Embryonic facial prominence (tissue), 1 donor: ENCODE results near the gene LRP1B.
"Not testable (repeated sequence)": the region's sequence is repeated elsewhere in the genome, so short reads cannot be mapped to it uniquely, and the experiment has no call there.

Source experiments
- DNase-seq: peaks from one replicate; pipeline ENCODE4 v3.0.0-alpha.2; 2016; ENCODE audit errors: extremely low spot score

Gene LRP1B

GRCh38 chr2:141316606-141317005 is 814.2 kb downstream of the LRP1B start:
- no peak for DNase-seq

GRCh38 chr2:141316103-141316502 is 814.7 kb downstream of the LRP1B start:
- no peak for DNase-seq

GRCh38 chr2:141313972-141314371 is 816.8 kb downstream of the LRP1B start:
- DNase-seq: no peak

- DNase-seq: no peak
Measured at GRCh38 chr2:141311430-141311829, 819.4 kb downstream of the LRP1B start.

GRCh38 chr2:141306368-141306767 is 824.4 kb downstream of the LRP1B start:
- no peak for DNase-seq

- no peak for DNase-seq
Measured at GRCh38 chr2:141301551-141301950, 829.3 kb downstream of the LRP1B start.

- no peak for DNase-seq
Measured at GRCh38 chr2:141280037-141280436, 850.8 kb downstream of the LRP1B start.

- no peak for DNase-seq
Measured at GRCh38 chr2:141271346-141271745, 859.5 kb downstream of the LRP1B start.

GRCh38 chr2:141264848-141265247 is 866.0 kb downstream of the LRP1B start:
- DNase-seq: no peak

GRCh38 chr2:141260911-141261310 is 869.9 kb downstream of the LRP1B start:
- no peak for DNase-seq

GRCh38 chr2:141259683-141260082 is 871.1 kb downstream of the LRP1B start:
- DNase-seq: no peak

- DNase-seq: no peak
Measured at GRCh38 chr2:141242008-141242407, 888.8 kb downstream of the LRP1B start.

GRCh38 chr2:141226560-141226959 is 904.3 kb downstream of the LRP1B start:
- no peak for DNase-seq

GRCh38 chr2:141207036-141207385 is 923.8 kb downstream of the LRP1B start:
- DNase-seq: no peak

- no peak for DNase-seq
Measured at GRCh38 chr2:141201016-141201565, 929.7 kb downstream of the LRP1B start.

GRCh38 chr2:141200191-141200590 is 930.6 kb downstream of the LRP1B start:
- DNase-seq: no peak

GRCh38 chr2:141199711-141200110 is 931.1 kb downstream of the LRP1B start:
- DNase-seq: no peak

GRCh38 chr2:141195087-141195486 is 935.7 kb downstream of the LRP1B start:
- no peak for DNase-seq

- DNase-seq: no peak
Measured at GRCh38 chr2:141187075-141187439, 943.8 kb downstream of the LRP1B start.

GRCh38 chr2:141186413-141187074 is 944.3 kb downstream of the LRP1B start:
- no peak for DNase-seq

- no peak for DNase-seq
Measured at GRCh38 chr2:141182246-141182645, 948.6 kb downstream of the LRP1B start.

GRCh38 chr2:141169117-141169516 is 961.7 kb downstream of the LRP1B start:
- DNase-seq: not testable (repeated sequence)

- no peak for DNase-seq
Measured at GRCh38 chr2:141162314-141162713, 968.5 kb downstream of the LRP1B start.
